NCI-H460 (cell line): ENCODE measurements around the gene MSI1. TPM values are rescaled to one million over a fixed set of nuclear protein-coding genes. Genes with fewer than 3 reads are reported as not detected.

Experiments
- DNase-seq: peaks from one replicate; pipeline ENCODE4 v3.0.0-alpha.2; 2016; ENCODE audit warnings: low read depth; ENCODE audit errors: extremely low read depth
- total RNA-seq: library from RNA; depleted of rRNA; stranded (reverse); fragments of >200 nt; shearing (Covaris generic); gene quantifications from 2 replicates; pipeline ENCODE4 v1.2.3, GENCODE V29; 2014

MSI1 gene
- total RNA-seq, 1 experiment from 2014 or later, result 0.17 TPM

- DNase-seq, result no peak
Measured at GRCh38 chr12:120378036-120378435, 9.1 kb upstream of the MSI1 start.

DNA sequence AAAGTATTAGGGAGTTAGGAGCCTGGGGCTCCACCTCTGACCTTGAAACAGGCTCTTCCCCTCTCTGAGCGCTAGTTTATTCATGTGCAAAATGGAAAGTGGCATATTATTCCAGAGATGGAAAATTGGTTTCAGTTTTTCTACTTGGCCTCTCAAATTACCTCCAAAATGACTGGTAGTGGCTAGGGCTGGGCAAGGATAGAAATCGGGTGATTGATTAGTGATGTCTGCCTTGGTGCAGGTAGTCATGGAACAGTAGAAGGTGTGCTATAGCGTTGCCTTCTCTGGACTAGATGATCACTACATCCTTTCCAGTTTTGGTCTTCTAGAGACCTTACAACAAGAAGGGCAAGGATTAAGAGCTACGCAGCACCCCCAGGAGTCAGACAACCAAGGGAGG is 8.6 kb upstream of the MSI1 start:
- no peak for DNase-seq

DNA sequence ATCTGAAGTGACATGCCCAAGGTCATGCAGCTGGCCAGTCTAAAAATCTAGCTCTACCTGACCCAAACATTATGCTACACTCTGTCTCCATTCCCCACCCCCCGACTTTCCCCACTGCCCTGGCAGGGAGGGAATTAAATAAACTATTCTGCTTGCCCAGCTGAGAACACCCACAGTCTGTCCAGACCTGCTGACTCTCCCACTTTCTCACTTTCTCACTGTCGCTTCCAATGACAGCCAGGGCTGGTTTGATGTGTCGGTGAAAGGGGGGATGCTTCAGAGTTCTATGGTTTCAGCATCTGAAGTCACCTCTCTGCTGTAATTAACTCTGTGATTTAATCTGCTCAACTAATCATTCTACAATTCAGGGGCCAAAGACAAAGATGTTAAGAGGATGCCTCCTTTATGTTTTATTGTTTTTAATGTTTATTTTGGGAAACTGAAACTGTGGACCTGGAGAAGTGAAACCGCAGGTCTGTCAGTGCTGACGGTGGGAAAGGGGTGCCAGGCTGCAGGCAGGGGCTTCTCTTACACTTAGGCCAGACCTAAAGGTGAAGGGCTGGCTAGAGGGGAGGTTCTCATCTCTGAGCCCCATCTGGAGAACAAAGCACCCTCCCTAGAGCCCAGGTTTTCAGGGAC is 8.1 kb upstream of the MSI1 start:
- DNase-seq, result no peak

GRCh38 chr12:120376416-120376815 is 7.5 kb upstream of the MSI1 start:
- no peak for DNase-seq

DNA sequence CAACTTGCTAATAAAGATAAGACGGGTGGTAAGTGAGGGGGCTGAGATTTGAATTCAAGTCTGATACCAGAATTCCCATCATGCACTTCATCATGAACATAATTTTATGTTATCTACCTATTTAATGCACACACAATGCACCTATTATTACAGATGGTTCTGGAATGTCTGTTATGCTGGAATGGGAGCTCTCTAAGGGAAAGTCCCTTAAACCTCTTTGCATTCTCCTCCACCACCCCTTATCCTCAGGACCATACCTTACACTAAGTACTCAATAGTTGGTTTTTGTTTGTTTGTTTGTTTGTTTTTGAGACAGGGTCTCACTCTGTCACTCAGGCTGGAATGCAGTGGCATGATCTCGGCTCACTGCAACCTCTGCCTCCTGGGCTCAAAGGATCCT is 7.0 kb upstream of the MSI1 start:
- no peak for DNase-seq

GRCh38 chr12:120373683-120374082 is 4.7 kb upstream of the MSI1 start:
- no peak for DNase-seq

GRCh38 chr12:120370343-120371243 is 1.6 kb upstream of the MSI1 start:
- no peak for DNase-seq

DNA sequence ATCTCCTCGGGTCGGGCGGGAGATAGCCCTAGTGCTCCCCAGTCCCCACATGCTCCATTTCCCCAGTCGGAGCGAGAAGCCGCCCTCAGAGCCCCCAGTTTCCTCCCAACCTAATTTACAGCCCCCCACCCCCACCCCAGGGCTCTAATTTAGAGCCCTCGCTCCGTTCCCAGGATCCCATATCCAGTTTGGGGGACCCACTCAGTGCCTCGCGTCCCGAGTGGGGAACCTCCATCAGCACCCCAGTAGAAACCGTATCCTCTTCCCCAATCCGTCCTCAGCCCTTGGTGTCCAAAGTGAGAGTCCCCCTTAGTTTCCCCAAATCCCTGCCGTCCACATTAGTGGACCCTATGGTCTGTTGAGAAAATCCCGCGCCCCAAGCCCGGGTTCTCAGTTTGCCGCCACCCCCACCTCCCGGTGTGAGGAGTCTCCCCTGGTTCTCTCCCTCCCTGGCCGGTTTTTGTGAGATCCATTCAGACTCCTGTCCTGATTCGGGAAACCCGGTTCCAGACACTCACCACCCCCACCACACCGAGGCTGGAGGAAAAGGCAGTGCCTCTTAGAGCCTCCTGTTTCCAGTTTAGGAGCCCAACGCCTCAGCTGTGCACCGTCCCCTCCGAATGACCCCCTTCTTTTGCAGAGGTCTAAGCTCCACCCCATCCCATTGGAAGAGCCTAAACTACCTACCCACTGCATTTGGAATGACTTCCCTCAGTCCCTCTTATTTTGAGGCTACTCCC is 809 bp upstream of the MSI1 start:
- DNase-seq, result no peak

GRCh38 chr12:120367924-120368788 is 808 bp downstream of the MSI1 start:
- DNase-seq, result no peak

DNA sequence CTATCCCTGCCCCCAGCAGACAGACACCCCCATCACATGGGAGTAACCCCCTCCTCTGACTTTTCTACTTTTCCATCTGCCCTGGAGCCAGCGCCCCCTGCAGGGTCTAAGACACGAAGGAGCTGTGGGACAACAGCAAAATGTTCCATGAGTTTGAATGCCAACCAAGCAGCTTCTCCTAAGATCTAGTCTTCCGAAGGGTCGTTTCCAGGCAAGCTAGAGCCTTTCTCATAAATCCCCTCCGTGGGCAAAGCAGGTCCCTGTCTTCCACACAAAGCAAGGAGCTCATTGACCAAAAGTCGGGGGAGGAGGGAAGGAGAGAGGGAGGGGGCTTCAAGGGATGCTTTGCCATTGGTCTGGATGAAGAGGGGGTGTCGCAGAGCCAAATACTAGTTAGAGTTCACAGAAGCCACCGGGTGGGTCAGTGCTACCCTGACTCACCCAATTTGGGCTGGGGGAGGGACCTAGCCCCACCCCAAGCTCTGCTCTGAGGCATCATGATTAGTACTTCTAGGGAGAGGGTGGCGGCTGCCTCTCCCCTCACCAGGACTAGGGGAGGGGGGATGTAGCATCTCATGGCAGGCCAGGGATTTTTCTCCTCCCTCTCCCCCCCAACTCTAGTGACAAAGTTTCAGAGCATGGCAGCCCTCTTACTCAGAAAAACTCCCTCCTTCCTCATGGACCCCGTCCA is 1.6 kb downstream of the MSI1 start:
- no peak for DNase-seq

DNA sequence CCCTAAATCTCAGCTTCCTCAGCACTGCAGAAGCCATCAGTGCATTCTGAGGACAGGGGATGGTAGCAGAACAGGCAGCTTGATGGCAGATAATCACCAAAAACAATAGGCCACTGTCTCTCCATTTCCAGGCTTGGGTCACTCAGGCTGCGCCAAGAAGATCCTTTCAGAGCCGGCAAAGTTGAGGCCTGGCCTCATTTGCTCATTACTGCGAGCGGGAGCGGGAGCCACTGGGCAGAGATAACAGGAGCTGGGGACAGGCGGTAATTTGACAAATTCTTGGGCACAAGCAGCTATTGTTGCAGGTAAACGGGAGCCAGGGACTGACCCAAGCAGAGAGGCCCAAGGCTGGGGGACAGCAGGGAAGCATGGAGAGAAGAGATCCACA is 2.1 kb downstream of the MSI1 start:
- no peak for DNase-seq

DNA sequence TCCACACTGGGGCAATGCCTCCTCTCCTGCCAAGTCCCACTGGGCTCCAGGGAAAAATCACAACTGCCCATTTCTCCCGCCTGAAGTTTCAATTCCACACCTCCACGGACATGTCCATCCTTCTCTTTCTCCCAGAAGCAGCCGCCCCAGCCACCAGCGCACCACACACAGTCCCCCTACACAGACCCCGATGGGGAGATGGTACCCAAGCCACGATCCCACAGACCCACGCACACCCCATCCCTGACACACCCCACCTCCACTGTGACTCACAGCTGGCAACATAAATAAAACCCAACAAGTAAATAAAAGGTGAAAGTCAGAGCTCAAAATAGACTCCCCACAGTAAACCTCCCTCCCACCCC is 2.6 kb downstream of the MSI1 start:
- DNase-seq, result no peak

GRCh38 chr12:120365675-120366340 is 3.2 kb downstream of the MSI1 start:
- DNase-seq, result no peak

DNA sequence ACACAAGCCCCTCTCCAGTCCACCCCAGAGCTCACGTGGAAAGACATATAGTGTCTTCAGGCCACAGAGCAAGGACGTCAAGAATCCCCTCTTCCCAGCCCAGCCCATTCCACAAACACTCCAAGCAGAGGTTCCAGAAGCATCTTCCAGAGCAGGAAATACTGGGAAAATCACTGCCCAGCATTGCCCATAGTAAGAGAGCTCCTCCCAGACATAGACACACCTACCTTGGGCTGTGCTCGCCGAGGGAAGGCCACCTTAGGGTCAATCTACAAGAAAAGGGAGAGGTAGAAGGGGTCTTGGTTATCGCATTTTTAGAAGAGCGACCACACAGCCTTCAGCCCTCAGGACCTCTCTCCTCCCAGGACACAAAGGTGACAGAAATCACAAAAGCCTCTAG is 4.5 kb downstream of the MSI1 start:
- no peak for DNase-seq

GRCh38 chr12:120363274-120363855 is 5.6 kb downstream of the MSI1 start:
- no peak for DNase-seq

GRCh38 chr12:120362516-120363273 is 6.3 kb downstream of the MSI1 start:
- no peak for DNase-seq

GRCh38 chr12:120361506-120362208 is 7.3 kb downstream of the MSI1 start:
- no peak for DNase-seq

DNA sequence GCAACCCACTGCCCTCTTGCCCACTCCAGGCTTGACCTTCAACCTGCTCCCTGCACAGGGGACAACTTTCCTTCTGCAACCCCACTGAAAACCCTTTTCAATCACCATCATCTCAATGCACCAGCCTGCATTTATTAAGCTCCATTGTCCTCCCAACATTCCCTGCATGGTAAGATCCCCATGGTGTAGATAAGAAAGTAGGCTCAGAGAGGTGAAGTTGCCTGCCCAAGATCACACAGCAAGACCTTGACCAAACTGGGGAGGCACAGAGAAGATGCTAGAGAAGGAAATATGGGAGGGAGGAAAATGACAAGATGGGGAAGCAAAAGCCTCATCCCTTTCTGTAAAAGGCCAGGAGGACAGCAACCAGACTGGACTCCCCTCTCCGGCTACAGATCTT is 9.8 kb downstream of the MSI1 start:
- DNase-seq, result no peak
